ENCODE data around the gene NR5A2. TPM values are rescaled to one million over a fixed set of nuclear protein-coding genes. Genes with fewer than 3 reads are reported as not detected.

NR5A2 gene
- total and polyA plus RNA-seq, 2 experiments from 2014 or later, result 19.8 to 55.5 TPM

- Histone ChIP-seq H3K9me2 (replicated peaks; ENCODE audit: insufficient read depth) (no peaks in the 10 kb centered on the region), H3K27ac (no peak overlapping the region), H3K27me3 (no peaks in the 10 kb centered on the region), H3K4me3 (no peak overlapping the region), H4K20me1 (ENCODE audit: insufficient read depth, poor library complexity, severe bottlenecking) (no peaks in the 10 kb centered on the region), H2AFZ (no peak overlapping the region), H3K9me3 (ENCODE audit: low read depth) (no peaks in the 10 kb centered on the region), H3K4me1 (ENCODE audit: insufficient read depth) (peaks cover 3% of the 10 kb centered on the region), H3K79me2 (peaks cover 5% of the 10 kb centered on the region), H3K4me2 (no peak overlapping the region), H3K36me3 (replicated peaks; ENCODE audit: insufficient read depth, low read depth) (no peaks in the 10 kb centered on the region)
- WGBS (ENCODE audit: low lambda C conversion rate, missing lambda C conversion rate), result 85% methylated on average over 4 of the region's 4 CpGs
- DNase-seq (ENCODE audit: low spot score), result no peak
- TF ChIP-seq CTCF (IDR thresholded peaks at IDR 0.05; ENCODE audit: poor library complexity), result no peak
- TF ChIP-seq EZH2 (IDR thresholded peaks at IDR 0.05; ENCODE audit: borderline replicate concordance), result no peak
- no peak for TF ChIP-seq EZH2phosphoT487 (IDR thresholded peaks at IDR 0.05; ENCODE audit: low read depth, severe bottlenecking, unreplicated experiment)
Observed at GRCh38 chr1:200072636-200073285, 45.3 kb downstream of the NR5A2 start.

GRCh38 chr1:200073286-200073637 lies 45.8 kb downstream of the NR5A2 start:
- TF ChIP-seq CTCF (IDR thresholded peaks at IDR 0.05; ENCODE audit: poor library complexity) (no peak), EZH2phosphoT487 (IDR thresholded peaks at IDR 0.05; ENCODE audit: low read depth, severe bottlenecking, unreplicated experiment) (no peak)
- H3K4me3 ChIP-seq, result no peak overlapping the region
- no peak overlapping the region for H2AFZ ChIP-seq
- WGBS (ENCODE audit: low lambda C conversion rate, missing lambda C conversion rate), result 94% methylated on average over 1 of the region's 1 CpG
- DNase-seq (ENCODE audit: low spot score), result no peak
- peaks cover 3% of the 10 kb centered on the region for H3K4me1 ChIP-seq (ENCODE audit: insufficient read depth)
- H3K27me3 ChIP-seq, result no peaks in the 10 kb centered on the region
- no peaks in the 10 kb centered on the region for H3K9me2 ChIP-seq (replicated peaks; ENCODE audit: insufficient read depth)
- H3K79me2 ChIP-seq, result peaks cover 5% of the 10 kb centered on the region
- H3K27ac ChIP-seq, result no peak overlapping the region
- no peak overlapping the region for H3K4me2 ChIP-seq
- H4K20me1 ChIP-seq (ENCODE audit: insufficient read depth, poor library complexity, severe bottlenecking), result no peaks in the 10 kb centered on the region
- H3K36me3 ChIP-seq (replicated peaks; ENCODE audit: insufficient read depth, low read depth), result no peaks in the 10 kb centered on the region
- no peaks in the 10 kb centered on the region for H3K9me3 ChIP-seq (ENCODE audit: low read depth)

- DNase-seq (ENCODE audit: low spot score), result no peak
- no peaks in the 10 kb centered on the region for H3K27me3 ChIP-seq
- H3K4me1 ChIP-seq (ENCODE audit: insufficient read depth), result peaks cover 7% of the 10 kb centered on the region
- TF ChIP-seq CTCF (IDR thresholded peaks at IDR 0.05; ENCODE audit: poor library complexity) (no peak), EZH2phosphoT487 (IDR thresholded peaks at IDR 0.05; ENCODE audit: low read depth, severe bottlenecking, unreplicated experiment) (no peak), EZH2 (IDR thresholded peaks at IDR 0.05; ENCODE audit: borderline replicate concordance) (no peak)
- H3K4me3 ChIP-seq, result no peak overlapping the region
- H2AFZ ChIP-seq, result no peak overlapping the region
- no peaks in the 10 kb centered on the region for H3K9me3 ChIP-seq (ENCODE audit: low read depth)
- H3K27ac ChIP-seq, result no peak overlapping the region
- no peak overlapping the region for H3K4me2 ChIP-seq
- H3K79me2 ChIP-seq, result peaks cover 6% of the 10 kb centered on the region
- H3K9me2 ChIP-seq (replicated peaks; ENCODE audit: insufficient read depth), result no peaks in the 10 kb centered on the region
- H4K20me1 ChIP-seq (ENCODE audit: insufficient read depth, poor library complexity, severe bottlenecking), result no peaks in the 10 kb centered on the region
- no peaks in the 10 kb centered on the region for H3K36me3 ChIP-seq (replicated peaks; ENCODE audit: insufficient read depth, low read depth)
- WGBS (ENCODE audit: low lambda C conversion rate, missing lambda C conversion rate), result 57% methylated on average over 8 of the region's 8 CpGs
Observed at GRCh38 chr1:200075522-200075921, 48.0 kb downstream of the NR5A2 start.

All from hepatocyte (in vitro differentiated cells).